Upper lobe of left lung (tissue), 6 donors: Measurements from ENCODE around the gene CEP72. TPM values are rescaled to one million over a fixed set of nuclear protein-coding genes. Genes with fewer than 3 reads are reported as not detected.

Experiments
- ATAC-seq, 2 donors: fragments of 200-7000 bp; cut with Tn5 transposase; one replicate each; pipeline ENCODE4 v1.9.1; 2022; ENCODE audit warnings: mild to moderate bottlenecking in 2 of 2, moderate library complexity in 2 of 2; ENCODE audit not compliant: low FRiP score in 2 of 2
- DNase-seq, 2 donors: peaks; one replicate each; pipeline ENCODE4 v3.0.0-alpha.2; 2019 to 2020
- H3K27ac ChIP-seq, 4 donors: fragments of 200-600 bp; sonication (generic); one replicate each; pipeline ENCODE4 v1.5.1; 2016 to 2019
- H3K27me3 ChIP-seq, 4 donors: fragments of 200-600 bp; sonication (generic); one replicate each; pipeline ENCODE4 v1.5.1; 2017 to 2019
- H3K36me3 ChIP-seq, 4 donors: fragments of 200-600 bp; sonication (generic); one replicate each; pipeline ENCODE4 v1.5.1; 2016 to 2019
- H3K4me1 ChIP-seq, 4 donors: fragments of 200-600 bp; sonication (generic); one replicate each; pipeline ENCODE4 v1.5.1; 2018 to 2019
- H3K4me3 ChIP-seq, 4 donors: fragments of 200-600 bp; sonication (generic); one replicate each; pipeline ENCODE4 v1.5.1; 2017 to 2019; ENCODE audit warnings: mild to moderate bottlenecking in 2 of 4, moderate library complexity in 1 of 4
- H3K9me3 ChIP-seq, 4 donors: fragments of 200-600 bp; sonication (generic); one replicate each; pipeline ENCODE4 v1.5.1; 2018 to 2019
- CTCF ChIP-seq, 6 experiments: fragments of 450-650 bp in 4 of 6; fragments of 200-600 bp in 2 of 6; sonication (generic) in 2 of 6; IDR thresholded peaks; one replicate each; pipeline ENCODE4 v1.5.1; 2016 to 2019; ENCODE audit warnings: antibody characterized with exemption in 6 of 6
- EP300 ChIP-seq, 4 donors: sonication (generic); formaldehyde crosslinking; IDR thresholded peaks; one replicate each; pipeline ENCODE4 v1.5.1; 2017; ENCODE audit warnings: antibody characterized with exemption in 4 of 4, control low read depth in 2 of 4
- POLR2A ChIP-seq, 4 donors: fragments of 450-650 bp; IDR thresholded peaks; one replicate each; pipeline ENCODE4 v1.5.1; 2016 to 2017; ENCODE audit warnings: antibody characterized with exemption in 4 of 4, mild to moderate bottlenecking in 2 of 4
- POLR2AphosphoS5 ChIP-seq, 2 donors: sonication (generic); formaldehyde crosslinking; IDR thresholded peaks; one replicate each; pipeline ENCODE4 v1.5.1; 2017; ENCODE audit warnings: antibody characterized with exemption in 2 of 2
- WGBS, 2 donors: methylation state at CpG; one replicate each; pipeline ENCODE4 v1.1.5; 2017 to 2018; 5-methylcytosine and 5-hydroxymethylcytosine counted together
- total RNA-seq, 6 donors: library from RNA; depleted of rRNA in 4 of 6; stranded (reverse); fragments of >200 nt in 4 of 6; gene quantifications; one replicate each; pipeline versions ENCODE4 v1.1.0 to v1.2.1, GENCODE V29; 2016 to 2021
- donor health status: DM: no; HTN: no; CAD: no; lungs with moderate emphysema.
- donor health status: DM: no; HTN: yes; CAD: no; lungs with severe emphysema.

CEP72 gene
- total RNA-seq, 6 donors from 2014 or later, result 6.8 to 21.0 (median 9.4) TPM

- Histone ChIP-seq H3K4me3 (no peak overlapping the region), H3K9me3 (no peaks in the 10 kb centered on the region), H3K36me3 (peaks cover 0 to 28% (median 2%) of the 10 kb centered on the region in 4 donors), H3K4me1 (no peaks in the 10 kb centered on the region), H3K27me3 (no peaks in the 10 kb centered on the region), H3K27ac (no peak overlapping the region)
- DNase-seq, result peak in 1 of 2 donors; percentile 58
- 78 to 91% methylated on average over 16 to 17 of the region's 17 CpGs for WGBS, 2 donors
- peak in 1 of 2 donors; percentile 20 for ATAC-seq
- TF ChIP-seq CTCF (IDR thresholded peaks at IDR 0.05) (no peak), POLR2AphosphoS5 (IDR thresholded peaks at IDR 0.05) (no peak)
Observed at GRCh38 chr5:654071-654778, 42.1 kb downstream of the CEP72 start.

DNA sequence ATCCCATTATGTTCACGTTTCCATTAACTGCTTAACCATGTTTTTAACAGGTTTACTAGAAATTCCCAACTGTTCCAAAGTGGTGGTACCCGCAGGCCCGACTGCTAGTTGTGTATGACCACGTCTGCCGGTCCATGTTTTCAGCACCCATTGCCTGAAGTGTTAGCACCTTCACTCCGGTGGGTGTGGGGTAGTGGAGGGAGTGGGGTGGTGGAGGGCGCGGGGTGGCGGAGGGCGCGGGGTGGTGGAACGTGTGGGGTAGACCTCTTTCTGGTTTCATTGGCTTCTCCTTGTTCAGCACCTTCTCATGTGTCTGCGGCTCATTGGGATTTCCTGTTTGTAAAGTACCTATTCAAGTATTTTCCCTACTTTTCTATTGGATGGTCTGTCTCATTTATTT is 43.3 kb downstream of the CEP72 start:
- 95% methylated on average over 13 of the region's 13 CpGs for WGBS, 2 donors
- Histone ChIP-seq H3K4me3 (no peak overlapping the region), H3K27ac (no peak overlapping the region), H3K4me1 (no peaks in the 10 kb centered on the region), H3K9me3 (no peaks in the 10 kb centered on the region), H3K27me3 (no peaks in the 10 kb centered on the region), H3K36me3 (peaks cover 0 to 37% (median 6%) of the 10 kb centered on the region in 4 donors)
- no peak for DNase-seq
- ATAC-seq, result no peak
- TF ChIP-seq POLR2AphosphoS5 (IDR thresholded peaks at IDR 0.05) (no peak), CTCF (IDR thresholded peaks at IDR 0.05) (no peak), POLR2A (IDR thresholded peaks at IDR 0.05) (no peak), EP300 (IDR thresholded peaks at IDR 0.05) (no peak)

DNA sequence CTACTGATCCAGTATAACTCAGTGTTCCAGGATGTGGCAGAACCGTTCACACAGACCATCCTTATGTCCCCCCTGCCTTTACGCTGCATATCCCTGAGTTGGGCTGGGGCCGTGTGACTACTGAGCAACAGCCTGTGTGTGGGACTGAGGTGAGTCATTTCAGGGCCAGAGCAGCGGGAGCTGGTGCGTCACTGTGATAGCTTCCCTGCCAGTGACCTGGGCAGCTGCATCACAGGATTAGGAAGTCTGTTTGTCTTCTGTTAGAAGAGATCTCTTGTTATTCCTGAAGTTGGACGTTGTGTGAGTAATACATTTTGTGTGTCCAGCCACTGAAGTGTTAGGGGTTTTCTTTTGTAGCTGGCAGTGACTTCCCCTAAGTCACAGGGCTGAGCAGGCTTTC is 45.4 kb downstream of the CEP72 start:
- DNase-seq, result peak in 1 of 2 donors; percentile 19
- Histone ChIP-seq H3K4me1 (no peaks in the 10 kb centered on the region), H3K36me3 (peaks cover 0 to 57% (median 11%) of the 10 kb centered on the region in 4 donors), H3K9me3 (no peaks in the 10 kb centered on the region), H3K27me3 (no peaks in the 10 kb centered on the region), H3K4me3 (no peak overlapping the region), H3K27ac (no peak overlapping the region)
- TF ChIP-seq CTCF (IDR thresholded peaks at IDR 0.05) (no peak), POLR2A (IDR thresholded peaks at IDR 0.05) (no peak), POLR2AphosphoS5 (IDR thresholded peaks at IDR 0.05) (no peak), EP300 (IDR thresholded peaks at IDR 0.05) (no peak)
- 93 to 94% methylated on average over 5 to 6 of the region's 6 CpGs for WGBS, 2 donors
- ATAC-seq, result no peak

- TF ChIP-seq EP300 (IDR thresholded peaks at IDR 0.05) (no peak), CTCF (IDR thresholded peaks at IDR 0.05) (no peak), POLR2AphosphoS5 (IDR thresholded peaks at IDR 0.05) (no peak), POLR2A (IDR thresholded peaks at IDR 0.05) (no peak)
- Histone ChIP-seq H3K4me1 (no peaks in the 10 kb centered on the region), H3K9me3 (no peaks in the 10 kb centered on the region), H3K36me3 (peaks cover 0 to 56% (median 13%) of the 10 kb centered on the region in 4 donors), H3K27me3 (no peaks in the 10 kb centered on the region), H3K4me3 (no peak overlapping the region), H3K27ac (no peak overlapping the region)
- 91 to 95% methylated on average over 5 of the region's 5 CpGs for WGBS, 2 donors
- DNase-seq (no peak), ATAC-seq (no peak)
Observed at GRCh38 chr5:658103-658502, 46.0 kb downstream of the CEP72 start.
